Retinal pigment epithelial cell (primary cell): ENCODE data around the gene RNF223.
"Not testable (repeated sequence)": the region's sequence is repeated elsewhere in the genome, so short reads cannot be mapped to it uniquely, and the experiment has no call there.

Source experiments
- DNase-seq: peaks from one replicate; pipeline ENCODE4 v3.0.0-alpha.2; 2010; ENCODE audit warnings: low read depth
- H3K4me3 ChIP-seq: 2 replicates; pipeline ENCODE4 v1.5.1; 2011; ENCODE audit warnings: mild to moderate bottlenecking, low read length, control low read depth, moderate library complexity
- CTCF ChIP-seq: conservative IDR thresholded peaks from 2 replicates; pipeline ENCODE4 v1.5.1; 2011; ENCODE audit warnings: low read depth, low read length, control low read depth, inconsistent platforms

RNF223 gene

GRCh38 chr1:1035291-1035943 lies 38.7 kb downstream of the RNF223 start:
- H3K4me3 ChIP-seq: no peak overlapping the region
- TF ChIP-seq CTCF: no peak
- DNase-seq: no peak

- no peak for DNase-seq
- H3K4me3 ChIP-seq: no peak overlapping the region
- TF ChIP-seq CTCF: no peak
Observed at GRCh38 chr1:1034439-1034781, 39.7 kb downstream of the RNF223 start.

GRCh38 chr1:1033731-1034438 lies 40.2 kb downstream of the RNF223 start:
- DNase-seq: no peak
- no peak overlapping the region for H3K4me3 ChIP-seq
- no peak for TF ChIP-seq CTCF

DNA sequence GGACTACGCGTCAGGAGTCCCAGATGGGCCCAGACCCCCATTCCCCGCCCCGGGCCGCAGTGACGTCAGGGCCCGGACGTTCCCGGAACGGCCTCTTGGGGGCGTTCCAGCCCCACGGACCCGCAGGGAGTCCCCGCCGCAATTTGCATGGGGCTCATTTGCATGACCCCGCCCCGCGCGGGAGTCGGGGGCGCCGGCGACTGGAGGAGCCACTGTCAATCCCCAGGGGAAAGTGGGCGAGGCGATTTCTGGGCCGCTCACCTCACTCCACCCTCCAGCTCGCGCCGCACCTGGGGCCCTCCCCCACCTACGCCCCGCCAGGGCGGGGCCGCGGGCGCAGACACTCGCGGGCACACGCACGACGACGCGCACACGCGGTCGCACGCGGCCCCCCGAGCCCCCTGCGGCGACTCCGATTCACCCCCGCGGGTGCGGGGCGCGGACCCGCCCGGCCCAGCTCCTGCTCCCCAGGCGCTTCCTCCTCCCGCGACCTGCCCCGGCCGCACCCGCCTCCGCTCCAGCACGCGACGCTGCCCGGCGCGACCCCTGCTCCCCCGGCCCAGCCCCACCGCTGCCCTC lies 41.0 kb downstream of the RNF223 start:
- peak; percentile 75 for TF ChIP-seq CTCF
- peak; percentile 47 for DNase-seq
- H3K4me3 ChIP-seq: peak overlapping the region; percentile 15

GRCh38 chr1:1032424-1032823 lies 41.7 kb downstream of the RNF223 start:
- H3K4me3 ChIP-seq: no peak overlapping the region
- DNase-seq: no peak
- TF ChIP-seq CTCF: no peak

DNA sequence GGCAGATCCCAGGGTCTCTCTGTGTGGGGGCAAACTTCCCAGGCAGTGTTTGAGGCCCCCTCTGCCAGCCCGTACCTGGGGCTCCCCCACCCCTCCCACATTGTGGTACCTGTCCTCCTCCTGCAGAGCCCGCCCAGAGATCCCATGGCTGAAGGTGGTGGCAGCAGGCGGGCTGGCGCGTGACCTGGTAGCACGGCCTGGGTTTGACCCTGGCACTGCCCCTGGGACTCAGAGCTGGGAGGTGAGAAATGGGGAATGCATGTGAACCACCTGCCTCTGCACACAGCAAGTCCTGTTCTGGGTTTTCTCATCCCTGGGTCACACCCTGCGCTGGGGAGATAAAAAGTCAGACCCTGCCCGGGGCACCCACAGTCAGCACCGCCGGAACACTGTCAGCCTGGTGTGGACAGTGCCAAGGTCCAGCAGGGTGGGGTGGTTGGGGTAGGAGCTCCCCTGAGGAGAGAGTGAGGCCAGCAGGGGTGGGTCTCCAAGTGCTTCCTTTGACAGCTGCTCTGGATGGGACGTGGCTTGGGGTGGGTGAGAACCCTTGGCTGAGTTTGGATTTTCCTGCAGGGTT lies 42.4 kb downstream of the RNF223 start:
- TF ChIP-seq CTCF: no peak
- no peak overlapping the region for H3K4me3 ChIP-seq
- no peak for DNase-seq

- H3K4me3 ChIP-seq: not testable (repeated sequence)
Observed at GRCh38 chr1:1030867-1031658, 43.0 kb downstream of the RNF223 start.

More at GRCh38 chr1:1030867-1031658, 43.0 kb downstream of the RNF223 start:
- not testable (repeated sequence) for DNase-seq
